ENCODE measurements around the gene KRTAP10-5.

DNA sequence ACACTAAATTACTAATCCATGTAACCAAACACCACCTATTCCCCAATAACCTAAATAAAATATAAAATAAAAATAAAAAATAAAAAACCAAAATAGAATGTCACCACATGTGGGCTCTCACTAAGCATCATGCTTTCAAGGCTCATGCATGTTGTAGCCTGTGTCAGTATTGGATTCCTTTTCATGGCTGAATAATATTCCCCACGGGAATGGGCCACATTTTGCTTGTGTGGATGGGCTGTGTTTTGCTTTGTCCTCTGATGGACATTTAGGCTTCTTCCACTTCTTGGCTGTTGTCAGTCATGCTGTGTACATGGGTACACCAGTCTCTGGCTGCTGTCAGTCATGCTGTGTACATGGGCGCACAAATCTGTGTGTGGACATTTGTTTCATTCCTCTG lies 8.7 kb upstream of the KRTAP10-5 start:
- TF ChIP-seq EZH2 (IDR thresholded peaks at IDR 0.05; ENCODE audit: low read length), result no peak
- TF ChIP-seq, protein P1, sequence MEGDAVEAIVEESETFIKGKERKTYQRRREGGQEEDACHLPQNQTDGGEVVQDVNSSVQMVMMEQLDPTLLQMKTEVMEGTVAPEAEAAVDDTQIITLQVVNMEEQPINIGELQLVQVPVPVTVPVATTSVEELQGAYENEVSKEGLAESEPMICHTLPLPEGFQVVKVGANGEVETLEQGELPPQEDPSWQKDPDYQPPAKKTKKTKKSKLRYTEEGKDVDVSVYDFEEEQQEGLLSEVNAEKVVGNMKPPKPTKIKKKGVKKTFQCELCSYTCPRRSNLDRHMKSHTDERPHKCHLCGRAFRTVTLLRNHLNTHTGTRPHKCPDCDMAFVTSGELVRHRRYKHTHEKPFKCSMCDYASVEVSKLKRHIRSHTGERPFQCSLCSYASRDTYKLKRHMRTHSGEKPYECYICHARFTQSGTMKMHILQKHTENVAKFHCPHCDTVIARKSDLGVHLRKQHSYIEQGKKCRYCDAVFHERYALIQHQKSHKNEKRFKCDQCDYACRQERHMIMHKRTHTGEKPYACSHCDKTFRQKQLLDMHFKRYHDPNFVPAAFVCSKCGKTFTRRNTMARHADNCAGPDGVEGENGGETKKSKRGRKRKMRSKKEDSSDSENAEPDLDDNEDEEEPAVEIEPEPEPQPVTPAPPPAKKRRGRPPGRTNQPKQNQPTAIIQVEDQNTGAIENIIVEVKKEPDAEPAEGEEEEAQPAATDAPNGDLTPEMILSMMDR (optimal IDR thresholded peaks at IDR 0.05 in 1 of 3, IDR thresholded peaks at IDR 0.05 in 1 of 3, conservative IDR thresholded peaks at IDR 0.05 in 1 of 3; ENCODE audit: extremely low read depth in 1 of 3, insufficient read depth in 2 of 3, low read length in 3 of 3), result no peak
